IPS-11a (cell line): ENCODE data around the gene PIGN.

ENCODE experiments used
- H3K4me3 ChIP-seq: one replicate; pipeline ENCODE4 v1.5.1; 2013; ENCODE audit warnings: low read depth, low read length, control low read depth

PIGN gene

GRCh38 chr18:62018759-62019041 is 168.2 kb downstream of the PIGN start:
- H3K4me3 ChIP-seq = no peak overlapping the region

- H3K4me3 ChIP-seq = no peak overlapping the region
These were observed 168.7 kb downstream of the PIGN start for GRCh38 chr18:62018034-62018758.

GRCh38 chr18:62017618-62018017 is 169.2 kb downstream of the PIGN start:
- H3K4me3 ChIP-seq = no peak overlapping the region

GRCh38 chr18:62011416-62011815 is 175.4 kb downstream of the PIGN start:
- H3K4me3 ChIP-seq = no peak overlapping the region

- no peak overlapping the region for H3K4me3 ChIP-seq
These were observed 177.3 kb downstream of the PIGN start for GRCh38 chr18:62009521-62009920.

GRCh38 chr18:62001396-62001795 is 185.5 kb downstream of the PIGN start:
- H3K4me3 ChIP-seq = no peak overlapping the region

GRCh38 chr18:61998957-61999356 is 187.9 kb downstream of the PIGN start:
- no peak overlapping the region for H3K4me3 ChIP-seq

GRCh38 chr18:61998335-61998734 is 188.5 kb downstream of the PIGN start:
- H3K4me3 ChIP-seq = no peak overlapping the region

- no peak overlapping the region for H3K4me3 ChIP-seq
These were observed 191.2 kb downstream of the PIGN start for GRCh38 chr18:61995618-61996017.

- no peak overlapping the region for H3K4me3 ChIP-seq
These were observed 193.0 kb downstream of the PIGN start for GRCh38 chr18:61993831-61994230.

GRCh38 chr18:61992923-61993322 is 193.9 kb downstream of the PIGN start:
- H3K4me3 ChIP-seq = no peak overlapping the region

- H3K4me3 ChIP-seq = no peak overlapping the region
These were observed 194.6 kb downstream of the PIGN start for GRCh38 chr18:61992285-61992684.

GRCh38 chr18:61991836-61992235 is 195.0 kb downstream of the PIGN start:
- H3K4me3 ChIP-seq = no peak overlapping the region

- H3K4me3 ChIP-seq = no peak overlapping the region
These were observed 195.7 kb downstream of the PIGN start for GRCh38 chr18:61991201-61991600.
